ENCODE results near the gene ATPAF2.

ATPAF2 gene

DNA sequence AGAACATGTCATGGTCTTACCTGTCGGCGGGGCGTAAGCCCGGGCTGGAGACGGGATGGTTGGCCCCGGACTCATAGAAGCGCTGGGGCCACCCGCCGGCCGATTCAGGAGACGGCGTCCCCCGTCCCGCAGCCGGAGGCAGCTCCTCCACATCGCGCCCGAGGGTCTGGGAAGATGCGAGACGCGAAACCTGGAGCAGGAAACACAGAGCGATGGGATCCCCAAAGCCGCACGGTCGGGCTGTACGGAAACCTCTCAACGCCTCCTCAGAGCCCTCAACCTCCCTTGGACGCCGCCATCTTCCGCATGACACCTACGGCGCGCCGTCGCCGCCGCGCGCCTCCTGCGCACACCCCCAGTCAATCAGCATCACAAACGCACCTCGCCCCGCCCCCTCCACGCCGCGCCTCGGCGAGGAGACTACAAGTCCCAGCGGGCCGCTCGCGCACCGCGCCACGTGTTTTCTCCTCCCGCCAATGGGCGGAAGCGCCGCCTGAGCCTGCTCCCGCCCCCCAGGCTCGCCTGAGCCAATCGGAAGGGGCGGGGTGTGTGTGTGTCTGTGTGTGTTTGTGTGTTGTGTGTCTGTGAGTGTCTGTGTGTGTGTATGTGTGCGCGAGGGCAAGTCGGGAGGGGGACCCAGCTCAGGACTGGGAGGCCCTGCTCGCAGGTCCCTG is at the start of gene ATPAF2, which contains the start of gene GID4:
Gene ATPAF2, minus strand, starts transcription at position 308 of the 674 bp plus-strand sequence. Its CDS starts 155 bp downstream, at position 153.
Gene GID4, plus strand, starts transcription at position 548 of the 674 bp plus-strand sequence. Its CDS starts 57 bp downstream, at position 605.
- peak; percentile 100 for DNase-seq

DNA sequence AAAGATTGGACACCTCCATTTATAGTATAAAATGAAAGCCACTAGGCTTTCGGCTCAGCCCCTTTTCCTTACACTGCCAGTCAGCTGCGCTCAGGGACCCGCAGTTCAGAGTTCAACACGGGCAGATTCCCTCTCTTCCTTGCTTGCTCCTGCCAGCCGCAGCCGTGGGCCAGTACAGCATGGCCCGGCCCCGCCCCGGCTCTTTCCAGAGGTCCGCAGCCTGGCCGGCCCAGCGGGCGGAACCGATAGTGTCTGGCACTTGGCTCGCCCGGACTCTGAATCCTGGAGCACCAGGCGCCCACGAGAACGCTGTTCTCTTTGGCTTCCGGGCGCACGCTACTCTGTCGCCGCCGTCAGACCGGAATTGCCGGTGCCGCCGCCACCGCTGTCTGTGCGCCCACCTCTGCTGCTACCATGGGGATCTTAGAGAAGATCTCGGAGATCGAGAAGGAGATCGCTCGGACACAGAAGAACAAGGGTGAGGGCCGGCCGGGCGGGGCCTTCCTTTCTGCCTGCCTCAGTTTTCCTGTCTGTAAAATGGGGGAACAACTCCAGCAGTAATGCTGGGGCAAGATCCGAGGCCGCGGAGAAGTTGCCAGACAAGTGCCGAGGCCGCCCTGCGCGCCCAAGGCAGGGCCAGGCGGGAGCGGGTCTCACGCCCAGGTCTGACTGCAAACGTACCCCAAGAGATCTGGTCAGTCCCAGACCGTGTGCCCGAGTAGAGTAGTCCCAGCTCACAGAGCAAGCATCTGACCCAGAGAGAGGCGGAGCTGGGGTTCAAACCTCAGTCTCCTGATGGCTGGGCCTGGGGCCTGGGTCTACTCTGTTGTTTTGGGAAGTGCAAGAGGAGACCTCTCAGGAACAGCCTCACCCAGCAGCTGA is 48.9 kb upstream of the ATPAF2 start, which contains the start of gene DRG2:
Gene DRG2, plus strand, starts transcription at position 339 of the 882 bp plus-strand sequence. Its CDS starts 76 bp downstream, at position 415.
- peak; percentile 92 for DNase-seq

DNA sequence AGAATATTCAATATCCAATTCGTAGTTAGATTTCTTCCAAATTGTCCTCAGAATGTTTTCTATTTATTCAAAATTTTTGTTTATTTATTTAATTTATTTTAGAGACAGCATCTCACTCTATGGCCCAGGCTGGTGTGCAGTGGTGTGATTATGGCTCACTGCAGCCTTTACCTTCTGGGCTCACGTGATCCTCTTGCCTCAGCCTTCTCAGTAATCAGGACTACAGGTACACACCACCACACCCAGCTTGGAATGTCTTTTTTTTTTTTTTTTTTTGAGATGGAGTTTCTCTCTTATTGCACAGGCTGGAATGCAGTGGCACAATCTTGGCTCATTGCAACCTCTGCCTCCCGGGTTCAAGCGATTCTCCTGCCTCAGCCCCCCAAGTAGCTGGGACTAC is 45.3 kb upstream of the ATPAF2 start:
- DNase-seq = no peak

DNA sequence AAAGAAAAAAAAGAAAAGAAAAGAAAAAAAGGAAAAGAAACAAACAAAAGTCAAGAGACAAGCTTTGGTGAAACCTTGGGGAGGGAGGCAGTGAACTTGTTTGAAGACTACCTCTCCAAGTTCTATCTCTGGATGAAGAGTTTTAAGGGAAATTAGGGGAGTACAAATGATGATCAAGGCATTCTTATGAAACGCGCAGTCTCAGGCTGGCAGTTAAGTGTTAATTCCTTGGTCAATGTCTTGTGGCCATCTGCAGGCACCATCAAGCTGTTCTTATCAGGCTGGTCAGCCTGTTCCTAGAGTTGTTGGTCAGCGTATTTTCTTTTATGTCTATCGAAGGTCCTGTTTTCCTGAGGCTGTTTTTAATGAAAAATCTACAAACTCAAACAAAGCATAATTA is 40.6 kb upstream of the ATPAF2 start:
- no peak for DNase-seq

DNA sequence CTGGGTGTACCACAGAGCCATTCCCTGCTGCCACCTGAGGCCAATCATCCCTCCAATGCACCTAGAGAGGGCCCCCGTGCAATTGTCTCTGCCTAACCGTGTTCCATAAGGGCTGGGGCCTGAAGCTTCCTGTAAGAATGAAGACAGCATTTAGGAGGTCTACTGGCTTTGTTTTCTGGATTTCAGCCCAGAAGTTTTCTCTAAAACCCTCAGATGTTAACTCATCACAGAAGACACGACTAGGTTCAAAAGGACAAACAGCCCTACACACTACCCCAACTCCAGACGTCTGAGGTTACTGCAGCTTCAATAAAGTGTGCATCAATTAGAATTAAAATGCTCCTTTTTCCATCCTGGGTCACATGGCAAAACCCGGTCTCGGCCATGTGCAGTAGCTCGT is 38.0 kb upstream of the ATPAF2 start:
- DNase-seq = no peak

DNA sequence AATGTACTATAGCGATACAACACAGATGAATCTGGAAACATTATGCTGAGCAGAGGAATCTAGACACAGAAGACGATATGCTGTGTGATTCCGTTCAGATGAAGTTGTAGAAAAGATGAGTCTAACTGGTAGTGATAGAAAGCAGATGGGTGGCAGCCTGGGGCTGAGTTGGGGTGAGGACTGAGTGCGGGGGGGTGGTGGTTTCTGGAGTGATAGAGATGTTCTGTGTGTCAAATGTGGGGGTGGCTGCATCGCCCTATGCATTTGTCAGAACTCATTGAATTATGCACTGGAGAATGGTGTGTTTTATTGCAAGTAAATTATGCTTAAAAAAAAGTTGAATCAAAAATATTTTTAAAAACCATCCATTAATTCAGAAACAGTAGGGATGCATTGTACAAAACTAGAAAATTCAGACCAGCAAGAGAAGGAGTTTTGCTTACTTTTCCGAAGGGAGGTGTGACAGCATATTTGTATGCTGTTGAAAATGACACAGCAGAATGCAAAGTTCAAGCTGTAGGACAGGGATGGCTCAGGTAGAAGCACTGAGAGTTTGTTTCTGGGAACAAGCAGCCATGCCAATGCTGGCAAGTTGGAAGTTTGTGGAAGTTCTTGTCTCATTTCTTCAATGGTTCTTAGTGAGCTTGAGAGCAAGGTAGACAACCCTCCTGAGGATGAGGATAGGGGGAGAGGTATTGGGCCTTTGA is 35.8 kb upstream of the ATPAF2 start:
- DNase-seq = no peak

DNA sequence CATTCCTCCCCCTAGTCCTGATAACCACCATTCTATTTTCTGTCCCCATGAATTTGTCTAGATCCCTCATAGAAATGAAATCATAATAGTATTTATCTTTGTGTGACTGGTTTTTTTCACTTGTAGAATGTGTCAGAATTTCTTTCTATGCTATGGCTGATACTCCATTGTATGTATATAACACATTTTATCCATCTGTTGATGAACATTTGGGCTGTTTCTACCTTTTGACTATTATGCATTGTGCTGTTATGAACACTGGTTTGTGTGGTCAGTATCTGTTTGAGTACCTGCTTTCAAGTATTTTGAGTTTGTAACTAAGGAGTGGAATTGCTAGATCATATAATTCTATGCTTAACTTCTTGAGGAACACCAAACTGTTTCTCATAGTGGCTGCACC is 32.8 kb upstream of the ATPAF2 start:
- DNase-seq = no peak

DNA sequence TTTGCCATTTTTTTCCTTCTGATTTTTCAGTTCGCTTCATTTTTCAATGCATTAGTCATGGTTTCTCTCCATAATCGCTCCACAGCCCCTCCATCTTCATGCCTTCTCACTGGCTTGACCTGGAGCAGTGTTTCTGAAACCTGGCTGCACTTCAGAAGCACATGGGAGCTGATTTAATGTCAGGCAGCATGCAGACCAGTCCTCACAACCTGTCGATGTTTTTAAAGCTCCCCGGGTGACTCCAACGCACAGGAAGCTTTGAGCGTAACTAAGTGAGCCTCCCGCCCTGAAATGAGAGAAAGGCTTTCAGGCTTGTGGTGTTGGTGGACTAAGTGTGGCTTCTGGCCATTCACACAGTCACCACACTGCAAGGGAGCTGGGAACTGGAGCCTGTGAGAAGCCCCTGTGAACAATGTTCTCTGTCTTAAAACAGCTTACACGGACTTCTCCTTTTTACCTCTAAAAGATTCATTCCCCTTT is 31.9 kb upstream of the ATPAF2 start:
- DNase-seq = no peak

DNA sequence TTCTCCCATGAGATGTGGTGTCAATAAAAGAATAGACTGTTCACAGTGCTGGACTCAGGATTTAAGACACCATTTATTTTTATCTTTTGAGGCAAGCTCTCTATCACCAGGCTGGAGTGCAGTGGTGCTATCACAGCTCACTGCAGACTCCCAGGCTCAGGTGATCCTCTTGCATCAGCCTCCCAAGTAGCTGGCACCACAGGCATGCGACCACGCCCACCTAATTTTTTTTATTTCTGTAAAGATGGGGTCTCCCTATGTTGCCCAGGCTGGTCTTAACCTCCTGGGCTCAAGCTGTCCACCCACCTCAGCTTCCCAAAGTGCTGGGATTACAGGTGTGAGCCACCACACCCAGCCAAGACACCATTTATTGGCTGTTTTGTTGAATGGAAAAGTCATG is 30.1 kb upstream of the ATPAF2 start:
- DNase-seq = no peak

DNA sequence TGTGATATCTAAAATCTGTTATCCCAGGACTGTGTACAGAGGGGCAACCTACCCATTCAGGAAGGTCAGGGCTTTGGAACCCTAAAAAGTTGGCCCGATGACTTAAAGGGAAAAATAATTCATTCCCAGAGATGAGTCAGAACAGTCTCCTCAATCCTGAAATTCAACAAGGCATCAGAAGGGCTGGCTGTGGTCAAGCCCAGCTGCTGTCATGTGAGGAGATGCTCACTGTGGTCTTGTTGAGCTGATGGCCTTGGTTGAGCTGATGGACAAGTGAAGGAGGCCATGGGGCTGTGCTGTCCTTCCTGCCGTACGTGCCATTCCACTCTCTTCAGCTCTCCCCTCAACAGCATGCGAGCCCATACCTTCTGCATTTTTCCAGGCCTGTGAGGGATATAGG is 27.9 kb upstream of the ATPAF2 start:
- no peak for DNase-seq

DNA sequence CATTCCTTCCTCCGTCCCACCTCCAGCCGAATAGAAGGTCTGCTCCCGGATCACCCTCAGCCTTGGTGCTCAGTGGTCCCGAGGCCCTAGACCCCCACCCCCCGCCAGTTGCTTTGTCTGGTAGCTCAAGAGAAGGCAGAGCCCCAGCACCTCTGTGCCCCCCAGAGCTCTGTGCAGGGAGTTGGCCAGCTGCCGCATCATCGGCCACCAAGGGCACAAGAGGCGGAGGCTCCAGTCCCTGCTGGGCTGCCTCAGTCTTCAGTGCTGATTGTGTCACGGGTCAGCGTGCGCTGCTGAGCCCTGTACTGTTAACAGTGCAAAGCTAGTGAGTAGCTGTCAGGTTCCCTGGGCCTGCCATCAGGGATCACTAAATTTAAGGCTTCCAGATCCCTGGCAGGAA is 26.6 kb upstream of the ATPAF2 start:
- DNase-seq = no peak

DNA sequence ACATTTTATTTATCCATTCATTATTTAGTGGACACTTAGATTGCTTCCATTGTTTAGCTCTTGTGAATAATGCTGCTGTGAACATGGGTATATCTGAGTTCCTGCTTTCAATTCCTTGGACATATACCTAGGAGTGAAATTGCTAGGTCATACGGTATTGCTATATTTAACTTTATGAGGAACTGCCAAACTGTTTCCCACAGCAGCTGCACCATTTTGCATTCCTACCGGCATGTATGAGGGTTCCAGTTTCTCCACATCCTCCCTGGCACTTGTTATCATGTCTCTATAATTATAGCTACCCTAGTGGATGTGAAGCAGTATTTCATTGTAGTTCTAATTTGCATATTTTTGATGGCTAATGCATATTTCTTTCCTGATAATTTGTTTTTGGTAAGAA is 25.1 kb upstream of the ATPAF2 start:
- no peak for DNase-seq

DNA sequence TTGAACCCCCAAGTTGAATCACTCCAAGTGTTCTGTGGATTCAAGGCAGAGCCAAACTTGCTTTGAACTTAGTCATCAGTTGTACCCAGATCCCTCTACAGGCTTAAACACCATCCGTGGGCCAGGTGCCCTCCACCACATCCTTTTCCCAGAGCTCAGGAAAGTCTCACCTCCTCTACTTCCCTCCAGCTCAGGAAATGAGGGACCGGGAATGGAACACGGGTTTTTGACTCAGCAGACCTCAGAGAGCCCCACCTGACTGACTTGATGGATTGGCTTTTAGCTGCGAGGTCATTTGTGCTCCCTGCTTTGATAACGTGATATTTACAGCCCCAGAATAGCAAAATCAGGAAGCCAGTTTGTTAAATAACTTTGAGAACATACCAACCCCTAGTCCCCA is 20.3 kb upstream of the ATPAF2 start:
- DNase-seq = no peak

DNA sequence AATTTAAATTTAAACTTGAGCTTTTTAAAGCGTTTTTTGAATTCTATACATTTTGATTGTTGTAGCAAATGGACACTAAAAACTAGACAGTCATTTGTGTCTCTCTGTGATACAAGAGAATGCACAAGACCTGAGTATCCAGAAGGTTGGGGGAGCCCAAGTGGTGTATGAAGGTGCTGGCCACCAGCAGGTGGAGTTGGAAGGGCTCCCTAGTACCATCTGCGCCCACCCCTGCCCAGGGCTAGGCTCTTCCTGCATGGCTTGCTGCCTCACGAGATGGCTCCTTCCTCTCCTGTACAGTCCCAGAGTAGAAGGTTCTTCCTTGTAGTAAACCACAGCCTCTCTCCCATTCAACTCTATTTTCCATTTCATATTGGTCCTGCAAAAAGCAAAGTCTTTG is 17.2 kb upstream of the ATPAF2 start:
- DNase-seq = no peak

DNA sequence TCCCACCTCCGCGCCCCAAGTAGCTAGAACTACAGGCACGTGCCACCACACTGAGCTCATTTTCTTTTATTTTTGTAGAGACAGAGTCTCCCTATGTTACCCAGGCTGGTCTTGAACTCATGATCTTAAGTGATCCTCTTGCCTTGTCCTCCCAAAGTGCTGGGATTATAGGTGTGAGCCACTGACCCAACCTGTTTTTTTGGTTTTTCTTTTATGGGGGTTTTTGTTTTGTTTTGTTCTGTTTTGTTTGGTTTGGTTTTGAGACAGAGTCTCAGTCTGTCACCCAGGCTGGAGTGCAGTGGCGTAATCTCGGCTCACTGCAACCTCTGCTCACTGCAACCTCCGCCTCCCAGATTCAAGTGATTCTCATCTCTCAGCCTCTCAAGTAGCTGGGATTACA is 16.6 kb upstream of the ATPAF2 start:
- DNase-seq = no peak

DNA sequence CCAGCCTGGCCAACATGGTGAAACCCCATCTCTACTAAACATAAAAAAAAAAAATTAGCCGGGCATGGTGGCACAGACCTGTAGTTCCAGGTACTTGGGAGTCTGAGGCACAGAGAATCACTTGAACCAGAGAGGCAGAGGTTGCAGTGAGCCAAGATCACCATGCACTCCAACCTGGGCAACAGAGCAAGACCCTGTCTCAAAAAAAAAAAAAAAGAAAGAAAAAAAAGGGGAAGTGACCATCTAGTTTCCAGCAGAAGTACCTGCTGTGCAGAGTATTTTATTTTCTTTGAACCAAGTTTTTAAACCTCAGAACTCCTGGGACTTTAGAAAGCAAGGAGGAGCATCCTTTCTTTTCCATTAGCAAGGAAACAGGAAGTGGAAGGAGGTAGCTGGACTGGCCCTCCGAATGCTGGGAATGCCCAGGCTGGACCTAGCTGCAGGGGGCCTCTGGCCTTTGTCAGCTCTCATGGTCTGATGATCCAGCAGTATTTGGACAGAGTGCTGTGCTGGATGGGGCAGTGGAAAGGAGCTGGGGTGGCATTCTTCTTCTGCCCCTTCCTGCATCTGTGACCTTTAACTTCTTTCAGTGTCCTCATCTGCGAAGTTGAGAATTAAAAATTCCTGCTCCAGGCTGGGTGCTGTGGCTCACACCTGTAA is 6.9 kb upstream of the ATPAF2 start:
- DNase-seq = no peak

DNA sequence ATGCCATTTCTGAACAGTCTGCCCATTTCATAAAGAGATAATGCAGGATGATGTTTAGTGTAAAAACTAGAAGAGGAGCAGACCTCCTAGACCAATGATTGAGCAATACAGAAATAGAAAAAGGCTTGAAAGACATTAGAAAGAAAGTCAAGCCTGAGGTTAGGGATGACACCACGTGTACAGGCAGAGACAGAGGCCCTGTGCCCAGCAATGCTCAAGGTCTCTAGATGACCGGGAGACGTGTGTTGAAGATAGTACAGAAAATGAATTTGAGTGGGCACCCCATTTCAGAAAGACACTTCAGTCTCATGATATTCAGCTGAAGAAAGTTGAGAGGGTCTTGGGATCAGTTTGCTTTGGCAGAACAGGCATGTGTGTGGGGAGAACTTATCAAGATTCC is 5.6 kb upstream of the ATPAF2 start:
- DNase-seq = no peak

DNA sequence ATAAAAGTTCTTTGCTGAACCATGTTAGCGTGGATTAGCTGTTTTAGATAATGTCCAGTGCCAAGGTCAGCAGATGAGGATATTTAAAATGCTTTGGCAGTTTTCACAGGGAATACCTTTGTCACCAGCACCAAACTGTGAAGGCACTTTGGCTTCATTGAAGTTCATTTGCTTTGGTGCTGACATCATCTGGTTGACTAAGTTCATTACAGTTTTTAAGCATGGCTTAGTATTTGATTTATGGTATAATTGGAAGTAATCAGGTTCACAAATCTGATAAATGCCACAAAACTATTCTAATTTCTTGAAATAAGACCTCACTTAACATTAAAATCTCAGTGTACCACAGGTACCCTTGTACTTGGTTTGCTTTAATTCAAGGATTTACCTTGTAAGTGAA is 4.5 kb upstream of the ATPAF2 start:
- DNase-seq = no peak

DNA sequence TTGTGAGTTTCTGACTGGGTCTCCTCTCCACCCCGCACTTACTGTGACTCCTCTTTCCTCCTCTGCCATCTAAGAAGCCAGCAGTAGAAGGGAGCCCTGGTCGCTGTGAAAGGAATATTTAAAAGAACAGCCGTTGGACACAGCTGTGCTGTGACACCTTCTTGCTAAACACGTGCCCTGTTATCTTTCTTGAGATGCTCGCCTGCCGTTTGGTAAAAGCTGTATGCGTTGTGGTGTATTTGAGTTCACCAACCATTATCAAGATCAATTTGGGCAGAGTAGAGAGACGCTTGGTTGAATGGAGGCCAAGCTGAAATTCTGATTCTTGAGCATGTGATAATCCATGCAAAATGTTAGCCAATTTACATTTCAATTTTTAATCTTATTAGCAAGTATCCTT is 4.0 kb upstream of the ATPAF2 start:
- no peak for DNase-seq

DNA sequence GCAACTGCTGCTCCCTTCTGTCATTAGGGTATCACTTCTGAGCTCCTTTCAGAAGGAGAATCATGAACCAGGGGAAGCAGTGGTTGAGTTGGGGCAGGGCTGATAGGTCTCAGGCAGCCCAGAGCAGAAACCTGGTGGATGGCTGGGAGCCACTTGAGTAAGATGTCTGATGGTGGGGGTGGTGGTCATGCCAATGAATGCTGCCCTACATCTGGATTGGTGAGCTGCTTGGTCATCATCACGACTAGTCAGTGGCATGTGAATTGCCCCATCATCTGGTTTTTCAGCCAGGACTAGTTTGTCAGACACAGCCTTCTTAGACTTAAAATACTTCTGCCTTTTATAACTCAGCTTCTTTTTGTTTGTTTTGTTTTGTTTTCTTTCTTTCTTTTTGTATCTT is 2.8 kb upstream of the ATPAF2 start:
- DNase-seq = no peak

DNA sequence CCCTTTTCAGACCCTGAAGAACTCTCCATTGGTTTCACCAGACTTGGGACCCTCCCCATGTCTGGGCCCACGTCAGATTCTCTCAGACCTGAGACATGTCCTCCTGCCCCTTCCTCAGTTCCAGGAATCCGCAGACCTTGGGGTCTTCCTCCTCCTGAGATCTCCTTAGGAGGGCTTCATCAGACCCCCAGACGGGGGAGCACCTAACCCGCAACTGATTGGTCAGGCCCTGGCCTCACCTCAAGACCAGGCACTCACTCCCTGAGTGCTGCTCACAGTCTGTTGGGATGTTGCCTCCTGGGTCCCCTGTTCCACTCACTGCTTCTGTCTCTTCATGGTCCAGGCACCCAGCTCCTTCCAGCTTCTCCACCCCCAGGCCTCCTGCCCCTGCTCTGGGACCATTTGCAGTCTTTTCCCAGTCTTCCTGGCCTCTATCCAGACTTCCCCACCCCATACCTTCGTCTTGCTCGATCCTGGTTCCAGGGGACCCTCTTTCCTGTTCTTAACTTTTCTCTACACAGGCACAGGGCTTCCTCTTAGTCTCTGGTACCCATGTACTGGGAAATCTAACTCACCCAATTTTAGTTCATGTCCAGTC is 1.4 kb upstream of the ATPAF2 start:
- no peak for DNase-seq

DNA sequence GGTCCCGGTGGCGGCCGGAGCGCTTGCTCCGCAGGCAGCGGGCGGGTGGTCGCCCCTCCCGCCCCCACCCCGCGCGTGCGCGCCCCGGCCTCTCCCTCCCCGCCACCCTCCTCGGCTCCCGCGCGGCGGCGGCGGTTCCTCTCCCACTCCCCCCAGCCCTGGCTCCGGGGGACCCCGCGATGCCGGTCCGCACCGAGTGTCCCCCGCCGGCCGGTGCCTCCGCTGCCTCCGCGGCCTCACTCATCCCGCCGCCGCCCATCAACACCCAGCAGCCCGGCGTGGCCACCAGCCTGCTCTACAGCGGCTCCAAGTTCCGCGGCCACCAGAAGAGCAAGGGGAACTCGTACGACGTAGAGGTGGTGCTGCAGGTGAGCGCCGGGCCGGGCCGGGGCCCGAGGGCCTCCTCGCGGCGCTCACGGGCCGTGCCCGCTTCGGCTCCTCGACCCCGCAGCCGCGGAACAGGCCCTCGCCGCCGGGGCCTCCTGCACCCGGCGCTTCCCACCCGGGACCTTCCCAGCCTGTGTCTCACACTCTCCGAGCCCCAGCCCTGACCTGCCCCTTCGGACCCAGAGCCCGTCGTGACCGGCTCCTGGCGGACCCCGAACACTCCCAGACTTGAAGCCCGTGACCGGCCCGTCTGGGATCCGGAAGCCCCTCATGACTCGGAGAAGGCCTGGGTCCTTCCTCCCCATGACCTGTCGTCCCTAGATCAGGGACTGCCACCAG is 730 bp upstream of the ATPAF2 start:
- no peak for DNase-seq
